ENCODE measurements around the gene GPR68.

GPR68 gene

GRCh38 chr14:91271639-91272038 is 27.1 kb upstream of the GPR68 start:
- TF ChIP-seq CEBPB (IDR thresholded peaks at IDR 0.05) (no peak), TAF1 (IDR thresholded peaks at IDR 0.05; ENCODE audit: low read depth) (no peak), YY1 (IDR thresholded peaks at IDR 0.05; ENCODE audit: low read depth) (no peak), MAX (IDR thresholded peaks at IDR 0.05) (no peak), FOXM1 (IDR thresholded peaks at IDR 0.05; ENCODE audit: borderline replicate concordance, low read depth) (no peak), CREB1 (IDR thresholded peaks at IDR 0.05; ENCODE audit: low read depth) (no peak)

- TF ChIP-seq CEBPB (IDR thresholded peaks at IDR 0.05) (no peak), YY1 (IDR thresholded peaks at IDR 0.05; ENCODE audit: low read depth) (no peak), TAF1 (IDR thresholded peaks at IDR 0.05; ENCODE audit: low read depth) (no peak), CREB1 (IDR thresholded peaks at IDR 0.05; ENCODE audit: low read depth) (no peak), TCF12 (IDR thresholded peaks at IDR 0.05; ENCODE audit: low read depth) (no peak), NFIC (IDR thresholded peaks at IDR 0.05) (no peak), USF1 (IDR thresholded peaks at IDR 0.05) (no peak), ZBTB7A (IDR thresholded peaks at IDR 0.05; ENCODE audit: low read depth) (no peak)
These were observed 26.1 kb upstream of the GPR68 start for GRCh38 chr14:91270619-91271018.

- TF ChIP-seq NFIC (IDR thresholded peaks at IDR 0.05) (no peak), CREB1 (IDR thresholded peaks at IDR 0.05; ENCODE audit: low read depth) (no peak), RAD21 (IDR thresholded peaks at IDR 0.05; ENCODE audit: low read depth) (no peak), TCF12 (IDR thresholded peaks at IDR 0.05; ENCODE audit: low read depth) (no peak), FOXM1 (IDR thresholded peaks at IDR 0.05; ENCODE audit: borderline replicate concordance, low read depth) (no peak), CEBPB (IDR thresholded peaks at IDR 0.05) (no peak), REST (IDR thresholded peaks at IDR 0.05; ENCODE audit: low read depth) (no peak), ZBTB7A (IDR thresholded peaks at IDR 0.05; ENCODE audit: low read depth) (no peak), EGR1 (IDR thresholded peaks at IDR 0.05) (no peak), YY1 (IDR thresholded peaks at IDR 0.05; ENCODE audit: low read depth) (no peak), USF1 (IDR thresholded peaks at IDR 0.05) (no peak)
These were observed 25.7 kb upstream of the GPR68 start for GRCh38 chr14:91270188-91270587.

GRCh38 chr14:91269076-91269991 is 24.8 kb upstream of the GPR68 start:
- TF ChIP-seq RAD21 (IDR thresholded peaks at IDR 0.05; ENCODE audit: low read depth): no peak
- TF ChIP-seq USF1 (IDR thresholded peaks at IDR 0.05): no peak
- TF ChIP-seq ZBTB7A (IDR thresholded peaks at IDR 0.05; ENCODE audit: low read depth): no peak
- no peak for TF ChIP-seq FOXM1 (IDR thresholded peaks at IDR 0.05; ENCODE audit: borderline replicate concordance, low read depth)

GRCh38 chr14:91267965-91268437 is 23.5 kb upstream of the GPR68 start:
- TF ChIP-seq CREB1 (IDR thresholded peaks at IDR 0.05; ENCODE audit: low read depth) (no peak), MAX (IDR thresholded peaks at IDR 0.05) (no peak), RAD21 (IDR thresholded peaks at IDR 0.05; ENCODE audit: low read depth) (no peak), CEBPB (IDR thresholded peaks at IDR 0.05) (no peak), ZBTB7A (IDR thresholded peaks at IDR 0.05; ENCODE audit: low read depth) (no peak)

GRCh38 chr14:91265404-91265803 is 20.9 kb upstream of the GPR68 start:
- TF ChIP-seq CREB1 (IDR thresholded peaks at IDR 0.05; ENCODE audit: low read depth): no peak
- TF ChIP-seq RAD21 (IDR thresholded peaks at IDR 0.05; ENCODE audit: low read depth): no peak
- TF ChIP-seq TEAD4 (IDR thresholded peaks at IDR 0.05): no peak
- no peak for TF ChIP-seq MAX (IDR thresholded peaks at IDR 0.05)
- TF ChIP-seq YY1 (IDR thresholded peaks at IDR 0.05; ENCODE audit: low read depth): no peak
- no peak for TF ChIP-seq TCF12 (IDR thresholded peaks at IDR 0.05; ENCODE audit: low read depth)
- no peak for TF ChIP-seq CEBPB (IDR thresholded peaks at IDR 0.05)
- no peak for TF ChIP-seq USF1 (IDR thresholded peaks at IDR 0.05)
- TF ChIP-seq FOXM1 (IDR thresholded peaks at IDR 0.05; ENCODE audit: borderline replicate concordance, low read depth): no peak
- no peak for TF ChIP-seq NFIC (IDR thresholded peaks at IDR 0.05)
- TF ChIP-seq REST (IDR thresholded peaks at IDR 0.05; ENCODE audit: low read depth): no peak
- no peak for TF ChIP-seq ZBTB7A (IDR thresholded peaks at IDR 0.05; ENCODE audit: low read depth)
- TF ChIP-seq EP300 (IDR thresholded peaks at IDR 0.05; ENCODE audit: borderline replicate concordance): no peak
- no peak for TF ChIP-seq EGR1 (IDR thresholded peaks at IDR 0.05)
- no peak for TF ChIP-seq TAF1 (IDR thresholded peaks at IDR 0.05; ENCODE audit: low read depth)

Data from Ishikawa (cell line).